Pancreas (tissue), 10 donors: Measurements from ENCODE around the gene PSME2. TPM values are rescaled to one million over a fixed set of nuclear protein-coding genes. Genes with fewer than 3 reads are reported as not detected.

Experiments
- ATAC-seq, 4 donors: fragments of 200-7000 bp; cut with Tn5 transposase; one replicate each; pipeline versions ENCODE4 v1.8.0 to v1.9.1; 2020; ENCODE audit warnings: mild to moderate bottlenecking in 4 of 4, moderate library complexity in 4 of 4
- DNase-seq, 6 donors: peaks; one replicate each; pipeline ENCODE4 v3.0.0-alpha.2; 2020
- FAIRE-seq: peaks from 2 replicates; lab custom pipeline; 2012; peaks lifted over from hg19 to GRCh38; lab: Jason Lieb, UNC
- H3K27ac ChIP-seq, 4 donors: fragments of 200-600 bp; sonication (generic); 1 replicate in 3 of 4; 2 replicates in 1 of 4; pipeline versions ENCODE4 v1.5.0 to v1.8.0; 2020
- H3K27me3 ChIP-seq, 4 donors: fragments of 200-600 bp; one replicate each; pipeline ENCODE4 v1.8.0; 2021
- H3K36me3 ChIP-seq, 3 donors: fragments of 200-600 bp; sonication (generic) in 1 of 3; one replicate each; pipeline versions ENCODE4 v1.5.0 to v1.8.0; 2020 to 2021
- H3K4me1 ChIP-seq, 3 donors: fragments of 200-600 bp; one replicate each; pipeline ENCODE4 v1.8.0; 2021
- H3K4me3 ChIP-seq, 4 donors: fragments of 200-600 bp; sonication (generic) in 2 of 4; one replicate each; pipeline versions ENCODE4 v1.5.0 to v1.8.0; 2020 to 2021
- H3K9me3 ChIP-seq, 4 donors: fragments of 200-600 bp; one replicate each; pipeline ENCODE4 v1.8.0; 2021
- CTCF ChIP-seq, 4 donors: fragments of 200-600 bp; sonication (generic) in 3 of 4; IDR thresholded peaks; one replicate each; pipeline versions ENCODE4 v1.5.0 to v1.8.0; 2021; ENCODE audit warnings: antibody characterized with exemption in 4 of 4
- WGBS, 2 donors: extraction: QIAGEN DNeasy Blood & Tissue Kit; methylation state at CpG; one replicate each; pipeline ENCODE4 v1.1.7; 2013; 5-methylcytosine and 5-hydroxymethylcytosine counted together
- intact Hi-C, 3 donors: fragments of 100-400 bp; cut with DNase I; formaldehyde crosslinking; loops; one replicate each; pipeline versions ENCODE4 v1.11.1 to v1.14.2; 2022
- polyA plus RNA-seq, 2 donors: library from polyadenylated mRNA; stranded (reverse); fragments of 200-250 nt; gene quantifications; one replicate each; pipeline ENCODE4 v1.2.3, GENCODE V29; 2013
- total RNA-seq, 6 donors: library from RNA; stranded (reverse); fragmentation: NEBNext Ultra II Directional in 4 of 6; extraction: Animal tissue kit (Norgen Biotek cat#: 25700) in 4 of 6; gene quantifications; one replicate each; pipeline versions ENCODE4 v1.2.1 to v1.2.4, GENCODE V29; 2021 to 2023
- donor health status: healthy with polysubstance abuse.
- donor health status: DM: no; HTN: no; CAD: no; lungs with moderate emphysema.
- donor health status: DM: no; HTN: no; CAD: no.
- donor health status: control.
- donor health status: control.
- donor health status: Bipolar disorder and iron deficiency.
- donor health status: DM: yes; HTN: yes; CAD: no.
- donor health status: DM: no; HTN: no; CAD: no.
- donor health status: DM: no; HTN: no; CAD: no.
- donor health status: DM: yes; HTN: yes; CAD: no.

The PSME2 gene
- total and polyA plus RNA-seq, 8 donors = 33.9 to 285 (median 77.9) TPM

- Histone ChIP-seq H3K36me3 (peaks cover 0 to 13% (median 7%) of the 10 kb centered on the region in 3 donors), H3K27ac (no peak overlapping the region), H3K27me3 (no peaks in the 10 kb centered on the region), H3K4me1 (peaks cover 27 to 31% (median 29%) of the 10 kb centered on the region in 3 donors), H3K9me3 (no peaks in the 10 kb centered on the region), H3K4me3 (no peak overlapping the region)
- WGBS, 2 donors = 80 to 96% methylated on average over 1 of the region's 1 CpG
- DNase-seq (no peak), ATAC-seq (no peak), FAIRE-seq (no peak)
- no peak for TF ChIP-seq CTCF (IDR thresholded peaks at IDR 0.05)
- intact Hi-C loops = no loop called here
These were observed 12.7 kb downstream of the PSME2 start for GRCh38 chr14:24133735-24134134.

GRCh38 chr14:24132976-24133375, 13.4 kb downstream of the PSME2 start:
- Histone ChIP-seq H3K4me3 (no peak overlapping the region), H3K27ac (peak overlapping the region in 2 of 4 donors; percentile 24 to 78), H3K27me3 (no peaks in the 10 kb centered on the region), H3K9me3 (no peaks in the 10 kb centered on the region), H3K36me3 (peaks cover 0 to 6% (median under 1%) of the 10 kb centered on the region in 3 donors), H3K4me1 (peaks cover 27 to 31% (median 29%) of the 10 kb centered on the region in 3 donors)
- ATAC-seq (no peak), DNase-seq (no peak), FAIRE-seq (no peak)
- intact Hi-C loops = no loop called here
- 96 to 98% methylated on average over 2 of the region's 2 CpGs for WGBS, 2 donors
- TF ChIP-seq CTCF (IDR thresholded peaks at IDR 0.05) = no peak

- no peak for TF ChIP-seq CTCF (IDR thresholded peaks at IDR 0.05)
- 24 to 29% methylated on average over 24 of the region's 24 CpGs for WGBS, 2 donors
- FAIRE-seq (no peak), DNase-seq (peak; percentile 73 to 92 (median 82)), ATAC-seq (peak; percentile 31 to 46 (median 36))
- intact Hi-C loops = no loop called here
- Histone ChIP-seq H3K27ac (peak overlapping the region; percentile 76 to 87 (median 80)), H3K4me3 (no peak overlapping the region), H3K4me1 (peaks cover 25 to 31% (median 27%) of the 10 kb centered on the region in 3 donors), H3K9me3 (no peaks in the 10 kb centered on the region), H3K27me3 (no peaks in the 10 kb centered on the region), H3K36me3 (no peaks in the 10 kb centered on the region)
These were observed 14.2 kb downstream of the PSME2 start for GRCh38 chr14:24132061-24132685.

- Histone ChIP-seq H3K36me3 (no peaks in the 10 kb centered on the region), H3K4me1 (peaks cover 19 to 31% (median 22%) of the 10 kb centered on the region in 3 donors), H3K27ac (peak overlapping the region; percentile 76 to 87 (median 80)), H3K27me3 (no peaks in the 10 kb centered on the region), H3K4me3 (no peak overlapping the region), H3K9me3 (no peaks in the 10 kb centered on the region)
- intact Hi-C loops = no loop called here
- TF ChIP-seq CTCF (IDR thresholded peaks at IDR 0.05) = no peak
- no peak for FAIRE-seq
- WGBS, 2 donors = 38 to 40% methylated on average over 15 of the region's 15 CpGs
- DNase-seq = peak in 2 of 6 donors; percentile 42 to 66
- peak; percentile 1 to 11 (median 7) for ATAC-seq
These were observed 14.9 kb downstream of the PSME2 start for GRCh38 chr14:24131549-24131966.
